HG02588 (cell line): ENCODE data around the gene PEX6.
A peak's percentile ranks its signal among the peaks of the same experiment; 100 is the strongest.

Experiments used
- ATAC-seq: cut with Tn5 transposase; IDR thresholded peaks from one replicate; pipeline ENCODE4 v1.9.1; 2021; ENCODE audit warnings: mild to moderate bottlenecking, moderate library complexity; ENCODE audit not compliant: unreplicated experiment

Gene PEX6

GRCh38 chr6:42936398-42936797 is 42.6 kb downstream of the PEX6 start:
- ATAC-seq = no peak

- no peak for ATAC-seq
Observed at GRCh38 chr6:42935322-42935721, 43.7 kb downstream of the PEX6 start.

GRCh38 chr6:42933205-42933604 is 45.8 kb downstream of the PEX6 start:
- ATAC-seq = no peak

GRCh38 chr6:42932412-42932811 is 46.6 kb downstream of the PEX6 start:
- no peak for ATAC-seq

- peak; percentile 41 for ATAC-seq
Observed at GRCh38 chr6:42929821-42930360, 49.1 kb downstream of the PEX6 start.

GRCh38 chr6:42928986-42929820 is 49.8 kb downstream of the PEX6 start, which contains the start of gene CNPY3:
CNPY3 (plus strand) TSS chr6:42929480; CDS start chr6:42929571, 91 bp downstream.
- ATAC-seq = peak; percentile 78

- no peak for ATAC-seq
Observed at GRCh38 chr6:42925248-42925857, 53.6 kb downstream of the PEX6 start.

- no peak for ATAC-seq
Observed at GRCh38 chr6:42923666-42924065, 55.3 kb downstream of the PEX6 start.

GRCh38 chr6:42921801-42922200 is 57.2 kb downstream of the PEX6 start:
- ATAC-seq = no peak

GRCh38 chr6:42916288-42916687 is 62.7 kb downstream of the PEX6 start:
- ATAC-seq = no peak

GRCh38 chr6:42915732-42916131 is 63.2 kb downstream of the PEX6 start, which contains the start of gene PTCRA:
PTCRA (plus strand) TSS chr6:42916053; CDS start chr6:42916070, 17 bp downstream.
- no peak for ATAC-seq

- no peak for ATAC-seq
Observed at GRCh38 chr6:42914546-42914945, 64.4 kb downstream of the PEX6 start.
